GM12872 (cell line): ENCODE results near the gene PCDH17.
A peak's percentile ranks its signal among the peaks of the same experiment; 100 is the strongest.

Source experiments
- CTCF ChIP-seq: IDR thresholded peaks from 3 replicates; pipeline ENCODE4 v1.5.1; 2011; ENCODE audit warnings: low read depth, mild to moderate bottlenecking, low read length, moderate library complexity; ENCODE audit not compliant: insufficient read depth

The PCDH17 gene

GRCh38 chr13:57611969-57612368 is 19.6 kb upstream of the PCDH17 start:
- no peak for TF ChIP-seq CTCF

- TF ChIP-seq CTCF: no peak
These were observed 19.0 kb upstream of the PCDH17 start for GRCh38 chr13:57612568-57612967.

- TF ChIP-seq CTCF: peak; percentile 71
These were observed 6.7 kb upstream of the PCDH17 start for GRCh38 chr13:57624565-57625435.

GRCh38 chr13:57627663-57628062 is 3.9 kb upstream of the PCDH17 start:
- peak; percentile 48; the same call in 2 of the 3 replicates for TF ChIP-seq CTCF

GRCh38 chr13:57629391-57629804 is 2.1 kb upstream of the PCDH17 start:
- no peak for TF ChIP-seq CTCF

- no peak for TF ChIP-seq CTCF
These were observed 1.7 kb upstream of the PCDH17 start for GRCh38 chr13:57629821-57630235.

- no peak for TF ChIP-seq CTCF
These were observed 616 bp upstream of the PCDH17 start for GRCh38 chr13:57630661-57631595.
